ENCODE measurements around the gene IRF3.

Gene IRF3

GRCh38 chr19:49687150-49687549 lies 21.5 kb upstream of the IRF3 start:
- DNase-seq = no peak

- DNase-seq = no peak
These were observed 20.9 kb upstream of the IRF3 start for GRCh38 chr19:49686503-49687088.

- no peak for DNase-seq
These were observed 20.2 kb upstream of the IRF3 start for GRCh38 chr19:49685845-49686332.

- DNase-seq = no peak
These were observed 19.4 kb upstream of the IRF3 start for GRCh38 chr19:49684983-49685553.

- DNase-seq = no peak
These were observed 18.8 kb upstream of the IRF3 start for GRCh38 chr19:49684251-49684982.

GRCh38 chr19:49683814-49684250 lies 18.2 kb upstream of the IRF3 start:
- no peak for DNase-seq

GRCh38 chr19:49682274-49682673 lies 16.6 kb upstream of the IRF3 start:
- no peak for DNase-seq

GRCh38 chr19:49681830-49682229 lies 16.2 kb upstream of the IRF3 start:
- DNase-seq = no peak

GRCh38 chr19:49680421-49681351 lies 15.0 kb upstream of the IRF3 start:
- DNase-seq = peak; percentile 62

GRCh38 chr19:49679771-49680413 lies 14.2 kb upstream of the IRF3 start:
- no peak for DNase-seq

GRCh38 chr19:49678985-49679770 lies 13.5 kb upstream of the IRF3 start:
- no peak for DNase-seq

GRCh38 chr19:49677901-49678674 lies 12.4 kb upstream of the IRF3 start:
- DNase-seq = peak; percentile 54

GRCh38 chr19:49677231-49677900 lies 11.7 kb upstream of the IRF3 start, which contains the start of gene PRMT1:
Gene PRMT1, plus strand, starts transcription at chr19:49677271. Its CDS starts 10 bp downstream, at chr19:49677281.
- no peak for DNase-seq

- peak; percentile 100 for DNase-seq
These were observed 11.2 kb upstream of the IRF3 start for GRCh38 chr19:49676784-49677230.

- DNase-seq = peak; percentile 88
These were observed 10.6 kb upstream of the IRF3 start for GRCh38 chr19:49676136-49676783.

GRCh38 chr19:49672131-49672919 lies 6.7 kb upstream of the IRF3 start:
- DNase-seq = peak; percentile 86

GRCh38 chr19:49669516-49669915 lies 3.9 kb upstream of the IRF3 start:
- no peak for DNase-seq

- no peak for DNase-seq
These were observed 1.8 kb upstream of the IRF3 start for GRCh38 chr19:49667473-49667872.

- no peak for DNase-seq
These were observed 425 bp upstream of the IRF3 start for GRCh38 chr19:49666120-49666444.
